ENCODE data around the gene COX6B1.
"Not testable (repeated sequence)": the region's sequence is repeated elsewhere in the genome, so short reads cannot be mapped to it uniquely, and the experiment has no call there.

The COX6B1 gene

GRCh38 chr19:35628565-35629331 lies 19.4 kb upstream of the COX6B1 start, which contains the start of gene RBM42:
RBM42 (plus strand) TSS chr19:35629036; CDS start chr19:35629154, 118 bp downstream.
- intact Hi-C loops (cut with DNase I) = loop anchor here (2.0 to 5.0 kb wide), 2 partner anchors 16 to 81 kb away; partner anchors contain the start of genes HAUS5 and TMEM147
- DNase-seq = peak; percentile 90 to 99 (median 94)

- DNase-seq = no peak
- intact Hi-C loops (cut with DNase I) = loop anchor here (2.0 to 5.0 kb wide), 2 partner anchors 16 to 82 kb away; partner anchors contain the start of genes HAUS5 and TMEM147
Observed at GRCh38 chr19:35629332-35629633, 18.8 kb upstream of the COX6B1 start.

- DNase-seq = no peak
- intact Hi-C loops (cut with DNase I) = no loop called here
Observed at GRCh38 chr19:35633727-35634440, 14.2 kb upstream of the COX6B1 start.

GRCh38 chr19:35636651-35637050 lies 11.5 kb upstream of the COX6B1 start:
- DNase-seq = no peak
- intact Hi-C loops (cut with DNase I) = no loop called here

- no peak for DNase-seq
- intact Hi-C loops (cut with DNase I) = no loop called here
Observed at GRCh38 chr19:35637165-35637564, 11.0 kb upstream of the COX6B1 start.

- DNase-seq = no peak
- intact Hi-C loops (cut with DNase I) = no loop called here
Observed at GRCh38 chr19:35639321-35639639, 8.8 kb upstream of the COX6B1 start.

GRCh38 chr19:35639863-35640262 lies 8.3 kb upstream of the COX6B1 start:
- intact Hi-C loops (cut with DNase I) = no loop called here

GRCh38 chr19:35641515-35642151 lies 6.5 kb upstream of the COX6B1 start, which contains the start of gene ETV2:
ETV2 (plus strand) TSS chr19:35641745; CDS start chr19:35642461, 716 bp downstream.
- intact Hi-C loops (cut with DNase I) = no loop called here
- no peak for DNase-seq

More at GRCh38 chr19:35639863-35640262, 8.3 kb upstream of the COX6B1 start:
- no peak for DNase-seq

- DNase-seq = no peak
- intact Hi-C loops (cut with DNase I) = no loop called here
Observed at GRCh38 chr19:35642312-35642711, 5.8 kb upstream of the COX6B1 start.

GRCh38 chr19:35642798-35643254 lies 5.3 kb upstream of the COX6B1 start:
- intact Hi-C loops (cut with DNase I) = no loop called here
- DNase-seq = no peak

GRCh38 chr19:35643255-35644205 lies 4.6 kb upstream of the COX6B1 start:
- peak in 7 of 10 donors; percentile 19 to 92 (median 60) for DNase-seq
- intact Hi-C loops (cut with DNase I) = no loop called here

- intact Hi-C loops (cut with DNase I) = no loop called here
- peak; percentile 46 to 96 (median 70) for DNase-seq
Observed at GRCh38 chr19:35644206-35644986, 3.7 kb upstream of the COX6B1 start.

- DNase-seq = peak; percentile 36 to 95 (median 72)
- intact Hi-C loops (cut with DNase I) = no loop called here
Observed at GRCh38 chr19:35644987-35645679, 3.0 kb upstream of the COX6B1 start.

GRCh38 chr19:35645680-35646511 lies 2.2 kb upstream of the COX6B1 start:
- intact Hi-C loops (cut with DNase I) = no loop called here
- DNase-seq = no peak

GRCh38 chr19:35650581-35650980 lies 2.5 kb downstream of the COX6B1 start:
- intact Hi-C loops (cut with DNase I) = no loop called here
- DNase-seq = no peak

GRCh38 chr19:35654828-35655227 lies 6.7 kb downstream of the COX6B1 start:
- DNase-seq; intact Hi-C loops (cut with DNase I): not testable (repeated sequence)

- DNase-seq = no peak
- intact Hi-C loops (cut with DNase I) = no loop called here
Observed at GRCh38 chr19:35655600-35655999, 7.5 kb downstream of the COX6B1 start.

- intact Hi-C loops (cut with DNase I) = no loop called here
- DNase-seq = no peak
Observed at GRCh38 chr19:35656700-35657099, 8.6 kb downstream of the COX6B1 start.

Measured in posterior cingulate gyrus (tissue), 11 donors.